Glutamatergic neuron (in vitro differentiated cells): Measurements from ENCODE around the gene DCUN1D3. TPM values are rescaled to one million over a fixed set of nuclear protein-coding genes. Genes with fewer than 3 reads are reported as not detected.

Source experiments
- DNase-seq: peaks from one replicate; pipeline ENCODE4 v3.0.0; 2022
- H3K27ac Mint-ChIP-seq: one replicate; pipeline ENCODE4 v1.8.0; 2020; ENCODE audit warnings: mild to moderate bottlenecking, mixed read lengths, inconsistent platforms; ENCODE audit not compliant: unreplicated experiment
- H3K27me3 Mint-ChIP-seq: one replicate; pipeline ENCODE4 v1.8.0; 2020; ENCODE audit warnings: mild to moderate bottlenecking, moderate library complexity, mixed read lengths, inconsistent platforms; ENCODE audit not compliant: unreplicated experiment
- H3K36me3 Mint-ChIP-seq: one replicate; pipeline ENCODE4 v1.8.0; 2020; ENCODE audit warnings: mild to moderate bottlenecking, mixed read lengths, inconsistent platforms; ENCODE audit not compliant: unreplicated experiment
- H3K4me1 Mint-ChIP-seq: one replicate; pipeline ENCODE4 v1.8.0; 2020; ENCODE audit warnings: mild to moderate bottlenecking, low read depth, mixed read lengths, inconsistent platforms; ENCODE audit not compliant: unreplicated experiment
- H3K4me3 Mint-ChIP-seq: one replicate; pipeline ENCODE4 v1.8.0; 2020; ENCODE audit warnings: mild to moderate bottlenecking, mixed read lengths, inconsistent platforms; ENCODE audit not compliant: unreplicated experiment
- H3K9me3 Mint-ChIP-seq: one replicate; pipeline ENCODE4 v1.8.0; 2020; ENCODE audit warnings: mild to moderate bottlenecking, moderate library complexity, mixed read lengths, inconsistent platforms; ENCODE audit not compliant: unreplicated experiment
- total RNA-seq: library from RNA; stranded (reverse); fragmentation: NEBNext Ultra II Directional; extraction: Animal tissue kit (Norgen Biotek cat#: 25700); gene quantifications from one replicate; pipeline ENCODE4 v1.2.1, GENCODE V29; 2021; ENCODE audit not compliant: unreplicated experiment
- TF ChIP-seq, protein P1 (sequence below): fragments of 200-600 bp; sonication (generic); IDR thresholded peaks from one replicate; pipeline ENCODE4 v1.5.0; 2021; ENCODE audit not compliant: partially characterized antibody, unreplicated experiment

Gene DCUN1D3
- total RNA-seq, 1 donor from 2014 or later, result 15.3 TPM

- Mint-ChIP-seq H3K4me3 (no peak overlapping the region), H3K36me3 (no peaks in the 10 kb centered on the region), H3K4me1 (peaks cover under 1% of the 10 kb centered on the region), H3K27ac (no peak overlapping the region), H3K27me3 (no peaks in the 10 kb centered on the region), H3K9me3 (no peaks in the 10 kb centered on the region)
- DNase-seq, result no peak
- TF ChIP-seq, protein P1, sequence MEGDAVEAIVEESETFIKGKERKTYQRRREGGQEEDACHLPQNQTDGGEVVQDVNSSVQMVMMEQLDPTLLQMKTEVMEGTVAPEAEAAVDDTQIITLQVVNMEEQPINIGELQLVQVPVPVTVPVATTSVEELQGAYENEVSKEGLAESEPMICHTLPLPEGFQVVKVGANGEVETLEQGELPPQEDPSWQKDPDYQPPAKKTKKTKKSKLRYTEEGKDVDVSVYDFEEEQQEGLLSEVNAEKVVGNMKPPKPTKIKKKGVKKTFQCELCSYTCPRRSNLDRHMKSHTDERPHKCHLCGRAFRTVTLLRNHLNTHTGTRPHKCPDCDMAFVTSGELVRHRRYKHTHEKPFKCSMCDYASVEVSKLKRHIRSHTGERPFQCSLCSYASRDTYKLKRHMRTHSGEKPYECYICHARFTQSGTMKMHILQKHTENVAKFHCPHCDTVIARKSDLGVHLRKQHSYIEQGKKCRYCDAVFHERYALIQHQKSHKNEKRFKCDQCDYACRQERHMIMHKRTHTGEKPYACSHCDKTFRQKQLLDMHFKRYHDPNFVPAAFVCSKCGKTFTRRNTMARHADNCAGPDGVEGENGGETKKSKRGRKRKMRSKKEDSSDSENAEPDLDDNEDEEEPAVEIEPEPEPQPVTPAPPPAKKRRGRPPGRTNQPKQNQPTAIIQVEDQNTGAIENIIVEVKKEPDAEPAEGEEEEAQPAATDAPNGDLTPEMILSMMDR, result no peak
Observed at GRCh38 chr16:20878682-20879147, 21.4 kb downstream of the DCUN1D3 start.

- no peak for DNase-seq
- H3K4me3 Mint-ChIP-seq, result no peak overlapping the region
- H3K27ac Mint-ChIP-seq, result no peak overlapping the region
- H3K36me3 Mint-ChIP-seq, result no peaks in the 10 kb centered on the region
- no peaks in the 10 kb centered on the region for H3K9me3 Mint-ChIP-seq
- peaks cover 17% of the 10 kb centered on the region for H3K4me1 Mint-ChIP-seq
- no peaks in the 10 kb centered on the region for H3K27me3 Mint-ChIP-seq
- TF ChIP-seq, protein P1, result no peak
Observed at GRCh38 chr16:20875355-20875650, 24.9 kb downstream of the DCUN1D3 start.

DNA sequence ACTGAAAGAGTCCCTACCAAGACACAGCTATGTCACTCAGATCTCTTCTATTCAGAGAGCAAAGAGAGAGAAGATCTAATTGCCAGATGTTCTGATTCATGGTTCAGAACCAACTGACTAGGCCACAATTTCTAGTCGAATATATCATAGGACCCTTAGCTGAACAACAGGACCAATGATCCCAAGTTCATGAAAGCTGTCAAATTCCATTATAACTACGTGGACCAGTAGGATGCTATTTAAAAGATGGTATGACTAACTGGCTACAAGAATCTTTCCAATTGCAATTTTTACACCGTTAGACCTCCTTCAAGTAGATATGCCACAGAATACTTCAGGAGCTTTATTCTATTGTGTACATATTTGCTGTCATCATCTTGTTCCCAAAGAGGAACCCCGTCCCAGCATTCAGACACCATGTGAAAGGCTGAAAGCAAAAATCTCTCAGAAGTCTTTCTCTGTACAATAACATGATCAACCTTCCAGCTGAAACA lies 26.0 kb downstream of the DCUN1D3 start:
- DNase-seq, result no peak
- Mint-ChIP-seq H3K27me3 (no peaks in the 10 kb centered on the region), H3K36me3 (no peaks in the 10 kb centered on the region), H3K4me3 (no peak overlapping the region), H3K27ac (no peak overlapping the region), H3K4me1 (peaks cover 20% of the 10 kb centered on the region), H3K9me3 (no peaks in the 10 kb centered on the region)
- TF ChIP-seq, protein P1, result no peak

- DNase-seq, result no peak
- TF ChIP-seq, protein P1, result no peak
- no peaks in the 10 kb centered on the region for H3K36me3 Mint-ChIP-seq
- peaks cover 20% of the 10 kb centered on the region for H3K4me1 Mint-ChIP-seq
- H3K9me3 Mint-ChIP-seq, result no peaks in the 10 kb centered on the region
- no peak overlapping the region for H3K4me3 Mint-ChIP-seq
- no peaks in the 10 kb centered on the region for H3K27me3 Mint-ChIP-seq
- no peak overlapping the region for H3K27ac Mint-ChIP-seq
Observed at GRCh38 chr16:20873331-20873730, 26.8 kb downstream of the DCUN1D3 start.

DNA sequence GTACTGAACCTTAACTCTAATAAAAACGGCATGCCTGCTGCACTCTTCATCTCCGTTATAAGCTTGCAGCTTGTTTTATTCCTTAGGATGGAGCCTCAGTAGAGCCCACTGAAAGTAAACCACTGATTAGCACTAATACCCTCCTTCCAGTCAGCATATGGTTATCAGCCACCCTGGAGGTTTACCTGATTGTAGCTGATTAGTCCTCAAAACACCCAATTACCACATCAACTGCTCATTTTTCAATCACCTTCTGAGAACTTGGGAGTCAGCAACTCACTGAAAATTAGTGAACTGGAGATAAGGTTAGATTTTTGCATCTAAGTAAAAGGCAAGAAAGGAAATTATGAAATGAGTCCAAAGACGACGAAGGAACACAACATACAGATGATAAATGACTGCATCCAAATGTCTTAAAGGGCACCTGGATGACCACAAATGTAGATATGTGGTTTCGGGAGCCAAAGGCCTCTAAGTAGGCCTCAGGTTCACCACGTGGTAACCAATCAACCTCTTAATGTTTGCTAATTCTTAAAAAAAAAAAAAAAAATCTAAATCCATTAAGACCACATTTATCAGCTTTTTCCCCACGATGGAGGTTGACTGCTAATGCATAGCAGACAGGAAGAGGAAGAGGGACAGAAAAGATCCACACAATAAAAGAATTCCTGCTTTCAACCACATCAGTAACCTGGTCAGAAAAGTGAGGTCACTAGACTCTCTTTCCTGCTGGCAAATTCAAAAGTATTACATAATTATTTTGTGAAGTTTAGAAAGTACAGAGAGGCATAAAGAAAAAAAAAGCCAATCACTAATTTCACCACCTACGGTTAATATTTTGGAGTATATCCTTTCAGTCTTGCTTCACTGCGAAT lies 28.0 kb downstream of the DCUN1D3 start:
- peaks cover 23% of the 10 kb centered on the region for H3K4me1 Mint-ChIP-seq
- no peak overlapping the region for H3K27ac Mint-ChIP-seq
- peaks cover under 1% of the 10 kb centered on the region for H3K27me3 Mint-ChIP-seq
- H3K36me3 Mint-ChIP-seq, result no peaks in the 10 kb centered on the region
- no peak overlapping the region for H3K4me3 Mint-ChIP-seq
- no peaks in the 10 kb centered on the region for H3K9me3 Mint-ChIP-seq
- no peak for DNase-seq
- TF ChIP-seq, protein P1, result no peak
